GM12873 (cell line): ENCODE measurements around the gene MDFI.

Experiments
- CTCF ChIP-seq: IDR thresholded peaks from 2 replicates; pipeline ENCODE4 v1.5.1; 2012; ENCODE audit warnings: low read depth, mild to moderate bottlenecking, moderate library complexity, low read length, control low read depth; ENCODE audit not compliant: insufficient read depth; ENCODE audit errors: missing control alignments

MDFI gene

GRCh38 chr6:41687501-41688175, 49.4 kb downstream of the MDFI start:
- TF ChIP-seq CTCF: no peak

GRCh38 chr6:41688256-41688965, 50.1 kb downstream of the MDFI start:
- TF ChIP-seq CTCF: no peak

GRCh38 chr6:41689171-41690008, 51.1 kb downstream of the MDFI start:
- TF ChIP-seq CTCF: no peak

GRCh38 chr6:41690541-41691330, 52.5 kb downstream of the MDFI start:
- no peak for TF ChIP-seq CTCF

GRCh38 chr6:41691426-41692079, 53.3 kb downstream of the MDFI start:
- no peak for TF ChIP-seq CTCF

GRCh38 chr6:41692080-41692675, 53.9 kb downstream of the MDFI start:
- no peak for TF ChIP-seq CTCF
